IMR-90 (cell line): ENCODE data around the gene ATF7IP. TPM values are rescaled to one million over a fixed set of nuclear protein-coding genes. Genes with fewer than 3 reads are reported as not detected.

ENCODE experiments used
- ATAC-seq: fragments of 200-7000 bp; cut with Tn5 transposase; 2 replicates; pipeline ENCODE4 v1.9.1; 2020; ENCODE audit warnings: low read depth, mild to moderate bottlenecking, moderate library complexity
- BruUV-seq: library from RNA; stranded (reverse); fragments of 400-500 nt; replicated peaks from 2 replicates; lab custom pipeline; 2021; lab: Mats Ljungman, UMichigan
- CTCF ChIA-PET: fragments of 300-600 bp; formaldehyde crosslinking; extraction: SDS; loops from one replicate; lab custom pipeline; 2021; ENCODE audit warnings: antibody characterized with exemption; lab: Yijun Ruan, JAX
- POLR2A ChIA-PET: fragments of 300-600 bp; sonication (Branson Sonifier 250); formaldehyde crosslinking; loops from one replicate; lab custom pipeline; 2022; ENCODE audit warnings: antibody characterized with exemption; ENCODE audit not compliant: unreplicated experiment; lab: Charles Lee
- DNase-seq: peaks from one replicate; pipeline ENCODE4 v3.0.0; 2013
- H2AFZ ChIP-seq: replicated peaks from 2 replicates; pipeline ENCODE3; 2013; ENCODE audit warnings: low read length, mild to moderate bottlenecking; ENCODE audit not compliant: poor library complexity
- H2AK5ac ChIP-seq: 2 replicates; pipeline ENCODE4 v1.6.1; 2013; ENCODE audit warnings: low read depth, low read length, inconsistent platforms
- H2AK9ac ChIP-seq: replicated peaks from 2 replicates; pipeline ENCODE3; 2013; ENCODE audit warnings: mild to moderate bottlenecking, low read depth, low read length, moderate library complexity; ENCODE audit not compliant: poor library complexity
- H2BK120ac ChIP-seq: 2 replicates; pipeline ENCODE4 v1.6.1; 2013; ENCODE audit warnings: low read depth, low read length, inconsistent platforms
- H2BK15ac ChIP-seq: 3 replicates; pipeline ENCODE4 v1.6.1; 2013; ENCODE audit warnings: low read depth, low read length, inconsistent platforms
- H2BK20ac ChIP-seq: 2 replicates; pipeline ENCODE4 v1.6.1; 2013; ENCODE audit warnings: low read depth, mild to moderate bottlenecking, inconsistent platforms, low read length, moderate library complexity
- H2BK5ac ChIP-seq: 2 replicates; pipeline ENCODE4 v1.6.1; 2013; ENCODE audit warnings: mild to moderate bottlenecking, low read depth, low read length, inconsistent platforms; ENCODE audit not compliant: poor library complexity, severe bottlenecking
- H3K14ac ChIP-seq: replicated peaks from 2 replicates; pipeline ENCODE4 v1.6.1; 2013; ENCODE audit warnings: low read depth, low read length, inconsistent platforms
- H3K18ac ChIP-seq: 2 replicates; pipeline ENCODE4 v1.6.1; 2013; ENCODE audit warnings: low read depth, low read length, control low read depth
- H3K23ac ChIP-seq: 2 replicates; pipeline ENCODE4 v1.6.1; 2013; ENCODE audit warnings: low read depth, low read length, inconsistent platforms
- H3K27ac ChIP-seq: 2 replicates; pipeline ENCODE4 v1.5.1; 2013; ENCODE audit warnings: mild to moderate bottlenecking, control low read depth, low read length; ENCODE audit not compliant: insufficient read depth
- H3K27me3 ChIP-seq: 2 replicates; pipeline ENCODE4 v1.6.1; 2013; ENCODE audit warnings: low read length; ENCODE audit not compliant: control insufficient read depth, insufficient read depth
- H3K36me3 ChIP-seq: 2 replicates; pipeline ENCODE4 v1.6.1; 2013; ENCODE audit warnings: low read length, mixed read lengths; ENCODE audit not compliant: control insufficient read depth, insufficient read depth
- H3K4ac ChIP-seq: 2 replicates; pipeline ENCODE4 v1.6.1; 2013; ENCODE audit warnings: low read depth, low read length, inconsistent platforms
- H3K4me1 ChIP-seq: 2 replicates; pipeline ENCODE4 v1.6.1; 2013; ENCODE audit warnings: low read length, mixed read lengths; ENCODE audit not compliant: control insufficient read depth, insufficient read depth
- H3K4me2 ChIP-seq: 2 replicates; pipeline ENCODE4 v1.6.1; 2013; ENCODE audit warnings: low read depth, mild to moderate bottlenecking, control low read depth, low read length, moderate library complexity
- H3K4me3 ChIP-seq: 2 replicates; pipeline ENCODE4 v1.5.1; 2013; ENCODE audit warnings: low read depth, mild to moderate bottlenecking, control low read depth, low read length, moderate library complexity; ENCODE audit not compliant: insufficient read depth
- H3K56ac ChIP-seq: 2 replicates; pipeline ENCODE4 v1.6.1; 2013; ENCODE audit warnings: low read length, inconsistent platforms; ENCODE audit not compliant: insufficient read depth; ENCODE audit errors: extremely low read depth
- H3K79me1 ChIP-seq, 2 experiments: 2 replicates each; pipeline ENCODE4 v1.6.1; 2013; ENCODE audit warnings: low read length in 2 of 2, inconsistent platforms in 1 of 2, low read depth in 1 of 2
- H3K9ac ChIP-seq: 2 replicates; pipeline ENCODE4 v1.6.1; 2013; ENCODE audit warnings: low read depth, low read length, control low read depth
- H3K9me1 ChIP-seq: 2 replicates; pipeline ENCODE4 v1.6.1; 2013; ENCODE audit warnings: low read length, inconsistent platforms; ENCODE audit not compliant: insufficient read depth
- H3K9me3 ChIP-seq: 2 replicates; pipeline ENCODE4 v1.6.1; 2013; ENCODE audit warnings: low read length; ENCODE audit not compliant: control insufficient read depth, insufficient read depth
- H4K20me1 ChIP-seq: 2 replicates; pipeline ENCODE4 v1.6.1; 2013; ENCODE audit warnings: low read length, inconsistent platforms; ENCODE audit not compliant: insufficient read depth
- H4K5ac ChIP-seq: 2 replicates; pipeline ENCODE4 v1.6.1; 2013; ENCODE audit warnings: mild to moderate bottlenecking, low read depth, low read length, control low read depth
- H4K8ac ChIP-seq, 2 experiments: 2 replicates each; pipeline ENCODE4 v1.6.1; 2013; ENCODE audit warnings: low read depth in 2 of 2, low read length in 2 of 2, control low read depth in 1 of 2, inconsistent platforms in 1 of 2
- H4K91ac ChIP-seq: 2 replicates; pipeline ENCODE4 v1.6.1; 2013; ENCODE audit warnings: low read depth, low read length, inconsistent platforms; ENCODE audit not compliant: insufficient read depth
- CEBPB ChIP-seq: IDR thresholded peaks from 2 replicates; pipeline ENCODE4 v1.6.1; 2012; ENCODE audit warnings: low read depth, low read length, improper control_type of control experiment
- FOS ChIP-seq: fragments of 150-350 bp; IDR thresholded peaks from 2 replicates; pipeline ENCODE4 v1.6.1; 2016; ENCODE audit warnings: low read depth, low read length
- SMC3 ChIP-seq: fragments of 150-350 bp; IDR thresholded peaks from 2 replicates; pipeline ENCODE4 v1.6.1; 2016; ENCODE audit warnings: low read depth, mild to moderate bottlenecking, antibody characterized with exemption, low read length, moderate library complexity
- dilution Hi-C: fragments of 300-500 bp; cut with HindIII; formaldehyde crosslinking; loops from one replicate; pipeline ENCODE4 v1.14.3; 2018; ENCODE audit warnings: low sequenced_read_pairs; ENCODE audit not compliant: unreplicated experiment
- in situ Hi-C: fragments of 300-500 bp; cut with MboI; formaldehyde crosslinking; loops from 3 replicates; pipeline ENCODE4 v1.14.3; 2019; ENCODE audit warnings: low sequenced_read_pairs, inconsistent platforms, mixed read lengths
- intact Hi-C: fragments of 100-400 bp; cut with micrococcal nuclease; formaldehyde crosslinking; loops from 2 replicates; pipeline ENCODE4 v1.10.0; 2022
- polyA plus RNA-seq, 3 experiments: library from polyadenylated mRNA; depleted of rRNA; stranded (reverse); fragments of >200 nt; gene quantifications; 2 replicates each; pipeline ENCODE4 v1.2.3, GENCODE V29; 2012; ENCODE audit warnings: low replicate concordance in 1 of 3
- total RNA-seq: library from RNA; depleted of rRNA; stranded (reverse); fragments of >200 nt; gene quantifications from 2 replicates; pipeline ENCODE4 v1.2.3, GENCODE V29; 2012

Gene ATF7IP
- total and polyA plus RNA-seq, 2 of the 4 experiments (the other 2 are of a cell fraction): 9.4 to 22.8 TPM

DNA sequence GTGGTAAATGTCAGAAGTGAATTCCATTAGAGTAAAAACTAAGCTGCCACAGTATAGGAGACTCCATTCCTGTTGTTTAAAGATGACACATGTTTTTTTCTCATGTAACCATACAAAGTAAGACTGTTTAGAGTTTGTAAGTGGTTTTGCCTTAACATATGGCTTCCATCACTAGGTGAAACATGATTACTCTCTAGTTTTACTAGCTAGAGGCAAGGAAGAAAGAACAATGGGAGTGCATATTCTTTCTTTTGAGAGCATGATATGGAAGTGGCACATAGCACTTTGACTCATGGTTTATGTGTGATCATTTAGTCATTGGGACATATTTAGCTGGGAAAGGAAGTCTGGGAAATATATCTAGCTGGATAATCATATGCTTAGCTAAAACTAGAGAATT, 7.7 kb downstream of the ATF7IP start:
- peak overlapping the region; percentile 0; the same call in 1 of the 2 replicates for H3K27ac ChIP-seq
- CTCF ChIA-PET: interaction anchor here (1.1 kb wide), 1 partner anchor 10 kb away, joined by 3 read pairs; no protein-coding TSS in a partner anchor
- peak overlapping the region; percentile 61; the same call in 1 of the 2 replicates for H3K14ac ChIP-seq
- peak overlapping the region; percentile 53; the same call in 1 of the 2 replicates for H2BK120ac ChIP-seq
- in situ Hi-C loops (no loop called here), intact Hi-C loops (no loop called here), dilution Hi-C loops (no loop called here)
- H3K27me3 ChIP-seq: no peaks in the 10 kb centered on the region
- H2AK9ac ChIP-seq: no peak overlapping the region
- no TSS peak for BruUV-seq
- peaks cover 0 to 23% of the 10 kb centered on the region in 2 experiments; a peak in 3 of 4 replicates for H3K79me1 ChIP-seq
- H3K9me3 ChIP-seq: no peaks in the 10 kb centered on the region; the same call in 1 of the 2 replicates
- no peak overlapping the region for H3K4me3 ChIP-seq
- no peak overlapping the region for H2BK20ac ChIP-seq
- H3K4me1 ChIP-seq: no peaks in the 10 kb centered on the region; the same call in 1 of the 2 replicates
- peak overlapping the region; percentile 91 for H2BK5ac ChIP-seq
- H3K36me3 ChIP-seq: peaks cover 6% of the 10 kb centered on the region; the same call in 1 of the 2 replicates
- no peak overlapping the region for H3K56ac ChIP-seq
- H4K5ac ChIP-seq: peak overlapping the region; percentile 61; the same call in 1 of the 2 replicates
- no peaks in the 10 kb centered on the region for H4K20me1 ChIP-seq
- TF ChIP-seq FOS (no peak), SMC3 (no peak), CEBPB (peak; percentile 31; the same call in 1 of the 2 replicates)
- H4K8ac ChIP-seq: peak overlapping the region in 1 of 2 experiments; percentile 6; a peak in 1 of 4 replicates
- no peak overlapping the region for H4K91ac ChIP-seq
- peak overlapping the region; percentile 17; the same call in 1 of the 2 replicates for H3K4ac ChIP-seq
- peak overlapping the region; percentile 1; the same call in 1 of the 2 replicates for H3K18ac ChIP-seq
- peaks cover 2% of the 10 kb centered on the region; the same call in 1 of the 2 replicates for H3K9me1 ChIP-seq
- H3K9ac ChIP-seq: no peak overlapping the region
- ATAC-seq (peak; percentile 81), DNase-seq (peak; percentile 84)
- no peak overlapping the region for H2AK5ac ChIP-seq
- peak overlapping the region; percentile 78; the same call in 1 of the 2 replicates for H3K23ac ChIP-seq
- POLR2A ChIA-PET: interaction anchor here (0.6 kb wide), 1 partner anchor 1300 kb away, joined by 3 read pairs; no protein-coding TSS in a partner anchor
- no peak overlapping the region for H2BK15ac ChIP-seq
- H2AFZ ChIP-seq: no peak overlapping the region
- H3K4me2 ChIP-seq: peak overlapping the region; percentile 24; the same call in 1 of the 2 replicates
